Activated CD4-positive, alpha-beta T cell treated with anti-CD3 and anti-CD28 coated beads, Interleukin-2, amount 50 U/mL, for 48 hours (primary cell): ENCODE results near the gene CDCP2.
"Not testable (repeated sequence)": the region's sequence is repeated elsewhere in the genome, so short reads cannot be mapped to it uniquely, and the experiment has no call there.

Experiments used
- DNase-seq, 2 experiments: peaks; one replicate each; pipeline ENCODE4 v3.0.0-alpha.2; 2020

Gene CDCP2

DNA sequence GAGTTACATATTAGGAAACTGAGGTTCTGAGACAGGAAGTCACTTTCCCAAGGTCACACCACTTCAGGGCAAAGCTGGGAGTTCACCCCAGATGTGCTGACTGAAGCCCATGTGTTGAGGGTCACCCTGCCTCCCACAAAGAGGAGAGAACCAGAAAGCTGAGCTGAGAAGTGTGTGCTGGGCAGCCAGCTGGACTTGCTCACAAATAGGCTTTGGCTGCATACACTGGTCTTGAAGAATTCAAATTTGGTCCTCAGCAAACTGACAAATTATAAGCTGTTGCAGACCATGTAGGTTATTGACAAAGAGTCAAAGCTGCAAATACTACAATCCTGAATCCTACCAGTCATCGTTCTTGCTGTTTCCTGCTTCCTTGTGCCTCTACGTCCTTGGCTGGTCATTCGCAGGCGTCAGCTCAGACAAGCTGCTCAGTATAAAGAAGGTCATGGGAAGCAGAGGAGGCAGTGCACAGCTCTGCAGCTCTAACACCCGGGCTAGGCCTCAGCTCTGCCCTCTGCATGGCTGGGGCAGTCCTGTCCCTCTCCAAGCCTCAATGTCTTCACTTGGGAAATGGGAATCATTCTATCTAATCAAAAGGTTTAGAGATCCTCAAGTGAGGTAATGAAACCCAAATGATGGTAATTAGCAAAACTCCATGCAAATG is 40.0 kb downstream of the CDCP2 start:
- no peak for DNase-seq

DNA sequence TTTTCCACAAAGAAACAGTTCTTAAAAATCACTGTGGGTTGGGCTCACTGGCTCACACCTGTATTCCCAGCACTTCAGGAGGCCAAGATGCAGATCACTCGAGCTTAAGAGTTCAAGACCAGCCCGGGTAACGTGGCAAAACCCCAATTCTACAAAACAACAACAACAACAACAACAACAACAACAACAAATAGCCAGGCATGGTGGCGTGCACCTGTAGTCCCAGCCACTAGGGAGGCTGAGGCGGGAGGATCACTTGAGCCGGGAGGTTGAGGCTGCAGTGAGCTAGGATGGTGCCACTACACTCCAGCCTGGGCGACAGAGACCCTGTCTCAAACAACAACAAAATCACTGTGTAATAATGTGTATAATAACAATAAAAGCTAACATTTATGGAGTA is 40.8 kb downstream of the CDCP2 start:
- DNase-seq, result no peak

DNA sequence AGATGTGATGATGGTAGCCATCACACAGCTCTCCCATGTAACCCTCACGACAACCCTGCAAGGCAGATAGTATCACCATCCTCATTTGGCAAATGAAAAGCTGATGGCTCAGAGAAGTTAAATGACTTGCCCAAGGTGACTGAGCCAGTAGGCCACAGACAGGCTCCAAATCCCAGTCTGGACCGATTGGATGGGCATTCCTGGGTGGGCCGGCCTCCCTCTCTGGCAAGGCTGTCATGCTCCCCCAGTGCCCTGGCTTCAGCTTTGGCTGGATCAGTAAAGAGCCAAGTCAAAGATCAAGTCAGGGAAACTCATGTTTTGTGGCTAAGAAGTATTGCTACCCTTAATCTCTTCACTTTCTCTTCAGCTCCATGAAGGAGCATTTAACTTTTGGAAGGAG is 41.2 kb downstream of the CDCP2 start:
- DNase-seq, result no peak

DNA sequence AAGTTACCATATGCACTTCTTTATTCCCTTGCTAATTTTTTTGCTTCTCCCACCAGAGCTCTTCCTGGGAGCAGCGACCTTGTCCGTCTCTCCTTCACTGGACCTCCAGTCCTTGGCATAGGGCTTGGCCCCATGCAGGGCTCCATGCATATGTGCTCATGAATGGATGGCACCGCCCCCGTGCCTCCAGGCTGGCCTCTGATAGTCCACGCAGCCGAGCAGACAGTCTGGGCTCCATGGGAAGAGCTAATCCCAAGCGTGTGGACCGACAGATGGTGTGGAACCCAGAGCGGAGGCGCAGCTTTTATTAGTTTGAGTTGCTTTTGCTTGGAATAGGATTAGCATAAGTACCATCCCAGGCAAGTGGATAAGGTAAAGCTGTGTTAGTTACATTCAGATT is 41.8 kb downstream of the CDCP2 start:
- no peak for DNase-seq

DNA sequence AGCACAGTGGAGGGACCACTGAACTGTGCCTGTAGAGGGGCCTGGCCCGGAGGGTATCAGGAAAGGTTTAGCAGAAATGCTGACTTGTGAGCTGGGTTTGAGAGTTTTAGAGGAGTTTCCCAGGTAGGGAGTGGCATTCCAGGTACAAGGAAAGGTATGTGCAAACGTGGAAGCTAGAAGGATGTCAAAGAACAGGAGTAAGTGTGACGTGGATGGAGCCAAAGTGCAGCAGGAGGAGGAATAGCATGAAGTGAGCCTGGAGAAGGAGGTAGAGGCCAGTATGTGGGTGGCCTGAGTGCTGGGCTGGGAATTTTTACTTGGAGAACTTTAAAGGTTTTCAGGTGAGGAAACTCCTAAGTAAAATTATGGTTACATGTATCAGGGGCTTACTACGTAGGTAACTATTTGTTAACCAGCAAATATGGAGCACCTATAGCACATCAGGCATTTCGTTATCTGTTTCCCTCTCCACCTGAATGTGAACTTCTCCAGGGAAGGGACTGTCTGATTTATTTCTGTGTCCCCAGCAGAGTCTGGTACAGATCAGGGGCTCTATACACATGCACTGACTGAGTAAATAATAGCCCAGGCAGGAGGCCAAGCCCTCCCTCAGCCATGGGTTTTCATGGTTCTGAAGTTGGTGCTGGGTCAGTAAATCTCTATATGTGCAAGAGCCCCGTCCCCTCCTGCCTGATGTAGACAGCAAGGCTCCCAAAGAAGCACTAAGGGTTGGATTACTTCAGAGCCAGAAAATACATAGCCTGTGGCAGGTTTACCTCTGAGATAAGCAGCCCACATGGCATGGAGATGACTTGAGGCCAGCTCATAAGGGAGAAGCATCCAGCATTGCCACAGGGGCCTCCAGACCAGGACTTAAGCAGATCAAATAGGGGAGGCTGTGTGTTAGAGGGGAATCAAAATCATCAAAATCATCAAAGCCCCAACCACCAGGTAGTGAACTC is 43.4 kb downstream of the CDCP2 start:
- DNase-seq, result no peak

DNA sequence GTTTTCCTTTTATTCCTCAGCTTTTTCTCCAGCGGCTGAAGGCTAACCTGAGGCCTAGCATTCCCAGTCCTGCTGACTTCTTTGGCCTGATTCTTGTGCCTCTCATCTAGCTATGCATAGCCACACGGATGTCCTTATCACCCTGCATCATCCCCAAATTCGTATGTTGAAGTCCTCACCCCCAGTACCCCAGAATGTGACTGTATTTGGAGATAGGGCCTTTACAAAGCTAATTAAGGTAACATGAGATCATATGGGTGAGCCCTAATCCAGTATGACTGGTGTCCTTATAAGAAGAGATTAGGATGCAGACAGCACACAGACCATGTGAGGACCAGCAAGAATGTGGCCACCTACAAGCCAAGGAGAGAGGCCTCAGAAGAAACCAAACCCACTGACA is 44.6 kb downstream of the CDCP2 start:
- no peak for DNase-seq

DNA sequence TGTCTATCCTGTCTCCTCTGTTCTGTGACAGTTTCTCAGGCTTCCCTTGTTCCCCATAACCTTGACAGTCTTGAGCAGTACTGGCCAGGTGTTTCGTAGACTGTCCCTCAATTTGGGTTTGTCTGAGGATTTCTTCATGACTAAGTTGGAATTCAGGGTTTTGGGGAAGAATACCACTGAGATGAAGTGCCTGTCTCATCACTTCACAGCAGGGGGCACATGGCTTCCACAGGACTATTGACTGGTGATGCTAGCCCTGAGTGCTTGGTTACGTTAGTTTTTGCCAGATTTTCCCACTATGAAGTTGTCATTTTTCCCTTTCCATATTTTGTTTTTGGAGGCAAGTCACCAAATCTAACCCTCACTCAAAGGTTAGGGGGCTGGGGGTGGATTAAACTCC is 45.7 kb downstream of the CDCP2 start:
- no peak for DNase-seq

DNA sequence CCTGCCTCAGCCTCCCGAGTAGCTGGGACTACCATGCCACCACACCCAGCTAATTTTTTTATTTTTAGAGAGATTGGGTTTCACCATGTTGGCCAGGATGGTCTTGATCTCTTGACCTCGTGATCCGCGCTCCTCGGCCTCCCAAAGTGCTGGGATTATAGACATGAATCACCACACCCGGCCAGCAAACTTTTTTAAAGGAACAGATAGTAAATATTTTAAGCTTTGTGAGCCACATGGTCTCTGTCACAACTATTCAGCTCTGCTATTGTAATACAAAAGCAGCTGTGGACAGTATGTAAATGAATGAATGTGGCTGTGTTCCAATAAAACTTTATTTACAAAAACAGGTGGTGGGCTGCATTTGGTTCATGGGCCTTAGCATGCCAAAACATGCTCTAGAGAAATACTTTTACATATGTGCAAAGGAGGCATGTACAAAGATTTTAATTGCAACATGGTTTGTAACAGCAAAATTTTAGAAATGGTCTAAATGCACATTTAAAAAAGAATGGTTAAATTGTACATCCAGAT is 47.0 kb downstream of the CDCP2 start:
- no peak for DNase-seq

DNA sequence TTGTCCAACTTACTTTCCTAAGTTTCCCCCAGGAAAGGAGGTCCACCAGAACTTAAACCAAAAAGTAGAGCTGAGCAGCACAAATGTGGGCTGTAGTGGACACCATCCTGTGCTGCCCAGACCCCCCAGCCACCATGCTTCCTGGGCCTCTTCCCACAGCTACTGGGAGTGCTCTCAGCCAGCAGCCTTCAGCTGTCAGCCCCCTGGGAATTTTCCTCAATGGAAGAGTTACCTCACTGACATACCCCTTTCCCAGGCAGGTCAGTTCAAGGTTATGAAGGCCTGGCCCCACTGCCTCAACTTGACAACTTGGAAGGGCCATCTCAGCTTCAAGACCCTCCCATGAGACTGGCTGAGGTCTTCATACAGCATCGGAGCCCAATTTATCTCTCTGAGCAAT is 47.7 kb downstream of the CDCP2 start:
- no peak for DNase-seq

DNA sequence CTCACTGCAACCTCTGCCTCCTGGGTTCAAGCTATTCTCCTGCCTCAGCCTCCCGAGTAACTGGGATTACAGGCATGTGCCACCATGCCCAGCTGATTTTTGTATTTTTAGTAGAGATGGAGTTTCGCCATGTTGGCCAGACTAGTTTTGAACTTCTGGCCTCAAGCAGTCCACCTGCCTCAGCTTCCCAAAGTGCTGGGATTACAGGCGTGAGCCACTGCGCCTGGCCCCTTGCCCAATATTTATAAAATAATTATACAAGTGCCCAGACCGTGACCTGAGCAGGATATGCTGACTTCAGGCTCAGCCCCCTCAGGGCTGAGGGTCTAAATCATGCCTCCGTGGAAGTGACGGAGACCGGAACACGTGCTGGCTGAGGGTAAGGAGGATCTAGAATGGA is 48.2 kb downstream of the CDCP2 start:
- DNase-seq, result not testable (repeated sequence)

DNA sequence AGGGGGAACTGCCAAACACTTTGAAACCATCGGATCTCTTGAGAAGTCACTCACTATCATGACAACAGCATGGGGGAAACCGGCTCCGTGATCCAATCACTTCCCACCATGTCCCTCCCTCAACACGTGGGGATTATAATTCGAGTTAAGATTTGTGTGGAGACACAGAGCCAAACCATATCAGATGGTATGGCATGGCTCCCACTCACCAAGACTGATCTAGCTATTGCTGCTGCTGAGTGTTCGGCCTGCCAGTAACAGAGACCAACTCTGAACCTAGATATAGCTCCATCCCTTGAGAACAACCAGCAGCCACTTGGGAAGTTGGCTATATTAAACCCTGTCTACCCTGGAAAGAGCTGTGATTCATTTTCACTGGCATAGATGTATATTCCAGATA is 49.4 kb downstream of the CDCP2 start:
- no peak for DNase-seq

DNA sequence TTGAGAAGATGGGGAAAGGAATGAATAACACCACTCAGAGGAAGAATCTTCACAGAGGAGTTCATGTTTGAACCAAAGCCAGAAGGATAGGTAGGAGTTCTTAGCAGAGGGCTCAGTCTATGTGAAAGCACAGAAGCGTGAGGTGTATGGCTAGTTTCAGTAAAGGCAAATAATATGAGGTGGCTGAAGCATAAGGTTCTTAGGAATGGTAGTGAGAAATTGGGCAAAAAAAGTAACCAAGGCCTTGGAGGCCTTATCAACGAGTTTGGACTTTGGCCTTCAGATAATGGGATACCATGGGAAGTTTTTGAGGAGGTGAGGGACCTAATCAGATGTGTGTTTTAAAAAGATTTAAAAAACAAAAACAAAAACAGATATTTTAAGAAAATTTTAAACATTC is 52.3 kb downstream of the CDCP2 start:
- no peak for DNase-seq

DNA sequence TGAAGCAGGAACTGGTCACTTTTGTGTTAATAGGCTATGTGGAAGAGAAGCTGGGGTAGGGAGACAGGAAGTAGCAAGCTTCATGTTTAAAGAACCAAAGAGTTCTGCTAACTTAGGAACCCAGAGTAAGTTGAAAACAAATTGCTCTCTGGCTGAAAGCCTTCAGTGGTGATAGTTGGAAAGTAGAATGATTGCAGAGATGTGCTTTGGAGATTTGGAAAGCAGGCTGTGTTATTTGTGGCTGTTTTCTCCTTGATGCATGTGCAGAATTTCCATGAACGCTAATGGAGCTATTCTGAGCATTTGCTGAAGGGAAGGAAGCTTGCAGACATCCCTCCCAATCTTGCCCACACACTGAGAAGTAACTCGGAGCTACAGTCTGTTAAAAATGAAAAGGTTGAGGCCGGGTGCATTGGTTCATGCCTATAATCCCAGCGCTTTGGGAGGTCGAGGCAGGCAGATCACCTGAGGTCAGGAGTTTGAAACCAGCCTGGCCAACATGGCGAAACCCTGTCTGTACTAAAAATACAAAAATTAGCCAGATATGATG is 53.7 kb downstream of the CDCP2 start:
- no peak for DNase-seq

DNA sequence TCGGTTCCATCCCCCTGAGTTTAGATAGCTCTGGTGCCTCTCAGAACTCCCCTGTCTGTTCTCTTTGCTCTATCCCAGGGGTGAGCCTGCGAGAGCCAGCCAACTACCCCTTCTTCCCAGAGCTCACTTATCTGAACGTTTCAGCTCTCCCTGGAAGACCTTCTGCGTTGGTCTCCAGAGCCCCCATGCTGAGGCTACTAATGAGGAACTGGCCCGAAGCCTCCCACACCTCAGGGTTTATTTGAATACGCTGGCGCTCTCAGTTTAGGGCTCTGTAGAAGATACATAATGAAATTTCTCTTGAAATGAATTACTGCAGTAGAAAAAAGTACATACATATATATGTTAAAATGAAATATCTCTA is 55.9 kb downstream of the CDCP2 start:
- no peak for DNase-seq

DNA sequence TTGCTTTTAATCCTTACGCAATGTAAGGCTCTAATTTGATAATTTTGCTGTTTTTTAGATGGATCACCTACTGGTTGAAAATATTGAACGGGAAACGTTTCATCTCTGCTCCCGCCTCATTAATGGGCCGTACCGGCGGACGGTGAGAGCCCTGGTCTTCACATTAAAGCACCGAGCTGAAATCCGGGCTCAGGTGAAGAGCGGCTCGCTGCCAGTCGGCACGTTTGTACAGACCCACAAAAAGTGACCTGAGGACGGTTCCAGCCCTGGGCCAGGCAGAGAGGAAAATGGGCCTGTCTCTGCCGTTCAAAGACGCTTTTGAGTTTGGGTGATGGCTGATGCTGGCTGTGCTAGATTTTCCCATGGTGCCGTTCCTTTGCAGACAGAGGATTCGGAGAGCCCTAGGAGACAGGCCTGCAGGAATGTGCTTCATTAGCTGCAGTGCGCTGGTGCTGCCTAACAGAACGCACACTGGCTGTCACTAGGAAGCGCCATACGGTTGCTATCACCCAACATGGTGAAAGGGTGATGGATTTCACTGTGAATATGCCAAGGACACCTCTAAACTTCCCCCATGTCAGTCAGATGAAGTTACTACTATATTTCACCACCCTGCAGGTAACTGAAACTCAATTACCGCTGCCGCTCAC is 56.4 kb downstream of the CDCP2 start:
- no peak for DNase-seq

DNA sequence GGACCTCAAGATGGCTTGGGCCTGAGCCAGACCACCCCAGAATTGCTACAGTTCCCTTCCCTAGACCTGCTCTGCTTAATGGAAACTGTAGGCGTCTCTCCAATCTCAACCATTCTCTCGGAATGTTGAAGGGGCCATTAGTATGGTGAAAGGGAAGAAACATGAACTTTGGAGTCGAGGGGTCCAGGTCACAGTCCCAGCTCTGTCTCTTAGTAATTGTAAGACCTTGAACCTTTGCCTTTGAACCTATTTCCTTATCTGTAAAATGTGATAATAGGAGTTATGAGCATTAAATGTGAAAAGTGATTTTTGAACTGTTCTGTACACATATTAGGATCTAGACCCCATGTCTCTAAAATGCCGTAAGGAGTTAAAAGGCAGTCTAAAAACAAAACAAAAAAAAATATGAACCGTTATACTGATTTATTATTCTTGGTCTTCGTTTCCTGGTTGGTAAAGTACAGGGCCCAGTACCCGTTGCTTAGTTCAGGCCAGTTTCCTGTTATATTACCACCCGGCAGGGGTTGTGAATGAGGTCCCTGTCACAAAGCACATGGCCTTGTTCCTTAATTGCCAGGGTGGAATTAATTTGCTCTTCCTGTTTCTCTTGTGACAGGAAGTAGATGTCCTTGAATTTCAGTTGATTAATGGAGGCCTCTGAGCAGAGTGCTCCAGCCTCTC is 57.1 kb downstream of the CDCP2 start:
- no peak for DNase-seq

DNA sequence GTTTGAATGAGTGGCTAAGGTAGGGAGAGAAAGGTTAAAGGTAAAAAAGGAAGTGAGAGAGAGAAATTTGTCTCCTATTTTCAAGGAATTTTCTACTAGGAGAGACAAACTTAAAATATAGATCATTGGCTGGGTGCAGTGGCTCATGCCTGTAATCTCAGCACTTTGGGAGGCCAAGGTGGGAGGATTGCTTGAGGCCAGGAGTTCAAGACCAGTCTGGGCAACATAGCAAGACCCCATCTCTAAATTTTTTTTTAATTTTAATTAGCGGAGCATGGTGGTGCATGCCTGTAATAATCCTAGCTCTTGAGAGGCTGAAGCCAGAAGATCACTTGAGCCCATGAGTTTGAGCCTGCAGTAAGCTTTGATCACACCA is 58.1 kb downstream of the CDCP2 start:
- not testable (repeated sequence) for DNase-seq

DNA sequence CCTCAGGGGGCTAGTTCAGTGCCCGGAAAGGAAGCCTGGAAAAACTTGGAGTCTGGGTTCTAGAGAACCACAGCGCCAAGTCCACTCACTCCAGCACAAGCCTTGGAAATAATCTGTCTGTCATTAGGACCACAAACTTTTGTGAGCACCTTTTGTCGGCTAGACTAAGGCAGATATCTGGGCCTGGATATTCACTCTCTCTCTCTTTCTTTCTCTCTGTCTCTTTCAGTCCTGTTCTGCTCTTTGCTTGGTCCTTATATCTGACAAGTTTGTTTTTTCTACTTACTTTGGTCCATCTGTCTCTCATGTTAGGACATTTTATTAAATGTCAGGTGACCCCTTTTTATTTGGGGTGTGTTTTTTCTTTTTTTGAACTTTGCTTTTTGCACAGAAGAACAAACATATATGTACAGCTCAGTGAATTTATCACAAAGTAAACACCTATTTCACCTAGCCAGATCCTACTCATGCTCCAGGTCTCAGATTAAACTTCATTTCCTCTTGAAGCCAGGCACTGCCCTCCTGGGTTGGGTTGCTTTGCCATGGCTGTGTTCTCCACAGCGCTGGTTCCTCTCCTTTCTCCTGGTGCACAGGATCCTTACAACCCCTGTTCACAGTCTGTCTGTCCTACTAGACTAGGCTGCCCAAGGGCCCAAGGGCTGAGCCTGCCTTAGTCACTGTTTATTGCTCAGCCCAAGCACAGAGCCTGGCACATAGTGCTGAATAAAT is 58.6 kb downstream of the CDCP2 start:
- no peak for DNase-seq

DNA sequence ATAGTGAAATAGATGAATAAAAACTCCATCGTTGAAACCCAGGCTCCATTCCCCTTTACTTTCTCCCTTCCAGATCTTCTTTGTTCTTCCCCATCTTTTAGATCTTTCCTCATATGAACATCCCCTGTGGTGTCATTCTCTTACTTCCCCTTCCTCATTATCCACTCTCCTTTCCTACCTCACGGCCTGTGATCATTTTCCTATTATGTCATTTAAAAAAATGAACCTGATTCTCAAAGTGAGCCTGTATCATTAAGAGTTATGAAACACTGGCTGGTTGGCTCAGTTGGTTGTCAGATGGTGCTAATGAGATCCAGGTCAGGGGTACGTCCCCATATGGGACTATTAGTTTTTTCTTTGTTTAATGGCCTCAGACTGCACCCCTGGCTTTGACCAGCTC is 61.1 kb downstream of the CDCP2 start:
- DNase-seq, result no peak

DNA sequence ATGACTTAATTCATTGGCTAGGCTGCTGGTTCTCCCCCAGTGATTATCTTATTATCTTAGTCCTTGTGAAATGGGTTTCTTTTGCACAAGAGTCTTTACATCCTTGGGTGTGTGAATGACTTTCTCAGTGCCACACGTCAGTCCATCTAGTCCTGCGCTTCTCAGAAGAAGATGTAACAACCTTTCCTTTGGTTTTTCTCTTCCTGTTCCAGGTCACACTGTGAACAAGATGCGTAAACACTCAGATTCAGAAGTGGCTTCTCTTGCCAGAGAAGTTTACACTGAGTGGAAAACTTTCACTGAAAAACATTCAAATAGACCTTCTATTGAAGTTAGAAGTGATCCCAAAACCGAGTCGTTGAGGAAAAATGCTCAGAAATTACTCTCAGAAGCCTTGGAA is 64.4 kb downstream of the CDCP2 start:
- DNase-seq, result no peak

DNA sequence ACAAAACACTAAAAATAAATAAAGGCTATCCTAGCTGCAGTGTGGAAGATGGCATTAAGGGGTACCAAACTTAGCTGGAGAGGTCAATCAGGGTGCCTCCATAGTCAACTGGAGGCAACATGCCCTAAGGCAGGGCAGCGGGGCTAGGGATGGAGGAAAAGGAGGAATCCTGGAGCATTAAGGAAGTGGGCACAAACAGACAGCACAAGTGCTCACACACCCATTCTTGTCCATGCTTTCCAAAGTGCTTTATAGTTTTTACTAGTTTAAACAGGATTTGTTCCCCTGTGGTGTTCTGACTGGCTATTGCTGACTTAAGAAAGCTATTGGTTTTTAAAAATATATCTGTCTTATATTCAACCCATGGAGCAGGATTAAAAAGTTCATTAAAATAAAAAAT is 66.0 kb downstream of the CDCP2 start:
- no peak for DNase-seq

DNA sequence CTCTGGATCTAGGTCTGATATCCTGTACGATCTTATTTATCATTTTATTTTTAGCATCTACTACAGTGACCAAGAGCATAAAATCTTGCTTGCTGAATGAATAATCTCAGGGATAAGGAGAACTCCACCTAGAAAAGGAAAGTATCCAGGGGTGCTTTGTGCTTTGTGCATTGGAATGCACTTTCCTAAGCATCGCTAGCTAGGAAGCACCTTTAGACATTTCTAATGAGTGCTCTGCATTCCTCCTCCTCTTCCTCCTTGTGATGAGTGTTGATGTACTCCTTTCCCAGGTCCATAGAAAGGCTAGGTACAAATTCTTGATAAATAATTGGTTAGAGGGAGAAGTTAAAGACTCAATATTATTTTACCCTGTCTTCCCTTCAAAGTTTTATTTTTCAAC is 68.0 kb downstream of the CDCP2 start:
- DNase-seq, result no peak
